Body of pancreas (tissue), 4 donors: ENCODE results near the gene TRAPPC2L. TPM values are rescaled to one million over a fixed set of nuclear protein-coding genes. Genes with fewer than 3 reads are reported as not detected.

Source experiments
- ATAC-seq: fragments of 150-250 bp; one replicate; pipeline ENCODE4 v1.9.1; 2016
- DNase-seq, 4 donors: peaks; one replicate each; pipeline ENCODE4 v3.0.0-alpha.2; 2019
- H3K27ac ChIP-seq, 4 donors: fragments of 200-600 bp; sonication (generic); 1 replicate in 3 of 4; 2 replicates in 1 of 4; pipeline versions ENCODE4 v1.5.1 to v1.6.1; 2016 to 2019; ENCODE audit warnings: mild to moderate bottlenecking in 1 of 4, mixed read lengths in 1 of 4, moderate library complexity in 1 of 4
- H3K27me3 ChIP-seq, 2 donors: fragments of 200-600 bp; sonication (generic); one replicate each; pipeline ENCODE4 v1.6.0; 2016; ENCODE audit warnings: mild to moderate bottlenecking in 1 of 2
- H3K36me3 ChIP-seq, 2 donors: fragments of 200-600 bp; sonication (generic); replicated peaks in 1 of 2; 2 replicates each; pipeline ENCODE4 v1.5.1; 2016; ENCODE audit warnings: low read depth in 2 of 2; ENCODE audit not compliant: insufficient read depth in 1 of 2
- H3K4me1 ChIP-seq: fragments of 200-600 bp; sonication (generic); one replicate; pipeline ENCODE4 v1.6.0; 2016
- H3K4me3 ChIP-seq, 2 donors: fragments of 200-600 bp; sonication (generic); 1 replicate in 1 of 2; 2 replicates in 1 of 2; pipeline ENCODE4 v1.5.1; 2016 to 2019
- H3K9me3 ChIP-seq, 3 donors: fragments of 200-600 bp; sonication (generic); 1 replicate in 2 of 3; 2 replicates in 1 of 3; pipeline ENCODE4 v1.5.1; 2016
- CTCF ChIP-seq, 7 experiments: fragments of 450-650 bp in 4 of 7; fragments of 200-600 bp in 3 of 7; sonication (generic) in 3 of 7; IDR thresholded peaks; one replicate each; pipeline ENCODE4 v1.5.1; 2016 to 2019; ENCODE audit warnings: antibody characterized with exemption in 7 of 7
- POLR2A ChIP-seq, 3 donors: fragments of 450-650 bp; IDR thresholded peaks; one replicate each; pipeline ENCODE4 v1.6.1; 2016; ENCODE audit warnings: antibody characterized with exemption in 3 of 3, mild to moderate bottlenecking in 2 of 3
- WGBS, 2 donors: methylation state at CpG; one replicate each; pipeline ENCODE4 v1.1.5; 2017; 5-methylcytosine and 5-hydroxymethylcytosine counted together
- intact Hi-C: fragments of 100-400 bp; cut with DNase I; formaldehyde crosslinking; loops from one replicate; pipeline ENCODE4 v1.15.1; 2023
- total RNA-seq, 2 donors: library from RNA; depleted of rRNA; stranded (reverse); fragments of >200 nt; gene quantifications; one replicate each; pipeline ENCODE4 v1.1.0, GENCODE V29; 2016

Gene TRAPPC2L
- total RNA-seq, 2 donors from 2014 or later, result 7.6 to 35.5 TPM

GRCh38 chr16:88846088-88846487 lies 10.8 kb upstream of the TRAPPC2L start:
- WGBS, 2 donors, result 91 to 96% methylated on average over 9 of the region's 9 CpGs
- ATAC-seq (no peak), DNase-seq (no peak)
- H3K4me3 ChIP-seq, result no peak overlapping the region
- no peak for TF ChIP-seq POLR2A (IDR thresholded peaks at IDR 0.05)
- TF ChIP-seq CTCF (IDR thresholded peaks at IDR 0.05), result no peak
- H3K36me3 ChIP-seq, result no peaks in the 10 kb centered on the region
- H3K27ac ChIP-seq, result no peak overlapping the region
- no peaks in the 10 kb centered on the region for H3K9me3 ChIP-seq
- no peaks in the 10 kb centered on the region for H3K4me1 ChIP-seq
- intact Hi-C loops, result no loop called here
- H3K27me3 ChIP-seq, result no peaks in the 10 kb centered on the region

DNA sequence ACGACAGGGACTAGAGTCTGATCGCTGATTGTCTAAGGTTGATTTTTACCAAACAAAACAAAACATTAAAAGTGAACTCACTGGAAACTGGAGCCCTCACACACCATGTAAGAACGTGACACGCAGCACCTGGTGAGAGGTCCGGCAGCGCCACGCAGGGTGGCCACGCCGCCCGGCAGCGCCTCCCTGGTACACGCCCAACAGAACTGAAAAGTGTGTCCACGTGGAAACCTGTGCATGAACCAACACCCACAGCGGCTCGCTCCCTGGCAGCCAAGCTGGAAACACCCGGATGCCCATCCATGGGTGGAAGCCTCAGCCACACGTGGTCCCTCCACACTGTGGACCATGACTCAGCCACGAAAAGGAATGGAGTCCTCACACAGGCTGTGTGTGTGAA lies 9.3 kb upstream of the TRAPPC2L start:
- H3K27ac ChIP-seq, result no peak overlapping the region
- H3K4me3 ChIP-seq, result no peak overlapping the region
- DNase-seq (no peak), ATAC-seq (no peak)
- H3K9me3 ChIP-seq, result no peaks in the 10 kb centered on the region
- intact Hi-C loops, result no loop called here
- no peak for TF ChIP-seq POLR2A (IDR thresholded peaks at IDR 0.05)
- no peak for TF ChIP-seq CTCF (IDR thresholded peaks at IDR 0.05)
- WGBS, 2 donors, result 90 to 92% methylated on average over 18 of the region's 18 CpGs
- no peaks in the 10 kb centered on the region for H3K27me3 ChIP-seq
- H3K36me3 ChIP-seq, result no peaks in the 10 kb centered on the region
- no peaks in the 10 kb centered on the region for H3K4me1 ChIP-seq

- ATAC-seq (no peak), DNase-seq (no peak)
- WGBS, 2 donors, result 90% methylated on average over 16 to 21 of the region's 21 CpGs
- no peaks in the 10 kb centered on the region for H3K4me1 ChIP-seq
- no peak overlapping the region for H3K4me3 ChIP-seq
- H3K27ac ChIP-seq, result no peak overlapping the region
- TF ChIP-seq CTCF (IDR thresholded peaks at IDR 0.05), result no peak
- H3K27me3 ChIP-seq, result no peaks in the 10 kb centered on the region
- no peaks in the 10 kb centered on the region for H3K9me3 ChIP-seq
- intact Hi-C loops, result no loop called here
- no peaks in the 10 kb centered on the region for H3K36me3 ChIP-seq
Measured at GRCh38 chr16:88848557-88848956, 8.4 kb upstream of the TRAPPC2L start.

DNA sequence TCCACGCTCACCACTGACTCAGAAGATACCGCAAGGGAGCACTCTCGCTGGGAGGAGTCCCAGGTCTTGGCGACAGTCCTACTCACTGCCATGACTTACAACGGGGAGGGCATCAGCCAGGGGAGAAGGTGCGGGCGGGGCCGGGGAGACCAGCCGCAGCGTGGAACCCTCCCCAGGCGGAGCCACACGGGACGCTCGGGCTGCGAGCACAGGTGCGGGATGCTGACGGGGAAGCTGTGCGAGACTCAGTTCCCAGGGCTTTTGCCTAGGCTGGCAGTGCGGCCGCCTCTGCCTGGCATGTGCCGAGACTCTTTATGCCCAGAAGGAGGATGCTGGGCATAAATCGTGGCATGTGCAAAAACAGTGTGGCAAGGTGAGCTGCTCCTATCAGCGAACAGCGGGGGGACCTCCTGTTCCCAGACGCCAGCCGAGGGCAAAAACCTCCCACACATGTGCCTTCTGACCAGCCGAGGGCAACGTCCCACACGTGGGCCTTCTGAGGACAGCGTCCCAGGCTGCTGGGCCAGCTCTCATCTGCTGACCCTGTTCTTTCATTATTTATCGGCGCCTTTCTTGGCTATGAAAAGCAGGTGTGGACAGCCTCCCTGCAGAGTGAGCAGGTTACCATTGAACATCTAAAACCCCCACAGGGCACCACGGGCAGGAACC lies 6.3 kb upstream of the TRAPPC2L start:
- Histone ChIP-seq H3K4me1 (peaks cover 1% of the 10 kb centered on the region), H3K27me3 (no peaks in the 10 kb centered on the region), H3K36me3 (no peaks in the 10 kb centered on the region), H3K27ac (no peak overlapping the region), H3K4me3 (no peak overlapping the region), H3K9me3 (no peaks in the 10 kb centered on the region)
- no peak for ATAC-seq
- DNase-seq, result no peak
- intact Hi-C loops, result no loop called here
- TF ChIP-seq CTCF (IDR thresholded peaks at IDR 0.05) (no peak), POLR2A (IDR thresholded peaks at IDR 0.05) (no peak)
- WGBS, 2 donors, result 90 to 91% methylated on average over 25 to 33 of the region's 33 CpGs

DNA sequence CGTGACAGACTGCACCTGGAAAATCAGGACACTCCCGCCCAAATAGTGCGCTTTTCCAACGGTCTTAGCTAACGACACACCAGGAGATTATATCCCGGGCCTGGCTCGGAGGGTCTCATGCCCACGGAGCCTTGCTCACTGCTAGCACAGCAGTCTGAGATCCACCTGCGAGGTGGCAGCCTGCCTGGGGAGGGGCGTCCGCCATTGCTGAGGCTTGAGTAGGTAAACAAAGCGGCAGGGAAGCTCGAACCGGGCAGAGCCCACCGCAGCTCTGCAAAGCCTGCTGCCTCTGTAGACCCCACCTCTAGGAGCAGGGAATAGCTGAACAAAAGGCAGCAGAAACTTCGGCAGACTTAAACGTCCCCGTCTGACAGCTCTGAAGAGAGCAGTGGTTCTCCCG lies 5.3 kb upstream of the TRAPPC2L start:
- WGBS, 2 donors, result 93 to 94% methylated on average over 15 to 19 of the region's 19 CpGs
- ATAC-seq (no peak), DNase-seq (no peak)
- H3K27ac ChIP-seq, result no peak overlapping the region
- no peaks in the 10 kb centered on the region for H3K36me3 ChIP-seq
- intact Hi-C loops, result no loop called here
- TF ChIP-seq POLR2A (IDR thresholded peaks at IDR 0.05) (no peak), CTCF (IDR thresholded peaks at IDR 0.05) (no peak)
- H3K4me1 ChIP-seq, result peaks cover 8% of the 10 kb centered on the region
- no peaks in the 10 kb centered on the region for H3K9me3 ChIP-seq
- H3K4me3 ChIP-seq, result no peak overlapping the region
- no peaks in the 10 kb centered on the region for H3K27me3 ChIP-seq
